Ishikawa (cell line): ENCODE results near the gene NUP54.

Experiments used
- CEBPB ChIP-seq: IDR thresholded peaks from 2 replicates; pipeline ENCODE4 v1.6.1; 2012
- CREB1 ChIP-seq: IDR thresholded peaks from 2 replicates; pipeline ENCODE4 v1.6.1; 2012; ENCODE audit warnings: low read depth
- EGR1 ChIP-seq: IDR thresholded peaks from 2 replicates; pipeline ENCODE4 v1.6.1; 2012
- EP300 ChIP-seq: IDR thresholded peaks from 2 replicates; pipeline ENCODE4 v1.6.1; 2012; ENCODE audit warnings: borderline replicate concordance
- FOXM1 ChIP-seq: IDR thresholded peaks from 2 replicates; pipeline ENCODE4 v1.6.1; 2012; ENCODE audit warnings: low read depth, borderline replicate concordance
- MAX ChIP-seq: IDR thresholded peaks from 2 replicates; pipeline ENCODE4 v1.6.1; 2012
- NFIC ChIP-seq: IDR thresholded peaks from 2 replicates; pipeline ENCODE4 v1.6.1; 2012
- RAD21 ChIP-seq: IDR thresholded peaks from 2 replicates; pipeline ENCODE4 v1.6.1; 2012; ENCODE audit warnings: low read depth
- REST ChIP-seq: IDR thresholded peaks from 2 replicates; pipeline ENCODE4 v1.6.1; 2012; ENCODE audit warnings: low read depth, mild to moderate bottlenecking
- TAF1 ChIP-seq: IDR thresholded peaks from 2 replicates; pipeline ENCODE4 v1.6.1; 2012; ENCODE audit warnings: low read depth, mild to moderate bottlenecking
- TCF12 ChIP-seq: IDR thresholded peaks from 2 replicates; pipeline ENCODE4 v1.6.1; 2012; ENCODE audit warnings: low read depth
- TEAD4 ChIP-seq: IDR thresholded peaks from 2 replicates; pipeline ENCODE4 v1.6.1; 2012
- USF1 ChIP-seq: IDR thresholded peaks from 2 replicates; pipeline ENCODE4 v1.6.1; 2012
- YY1 ChIP-seq: IDR thresholded peaks from 2 replicates; pipeline ENCODE4 v1.6.1; 2012; ENCODE audit warnings: low read depth
- ZBTB7A ChIP-seq: IDR thresholded peaks from 2 replicates; pipeline ENCODE4 v1.6.1; 2012; ENCODE audit warnings: low read depth

The NUP54 gene

GRCh38 chr4:76168688-76169087 lies 20.5 kb upstream of the NUP54 start:
- TF ChIP-seq MAX (no peak), CEBPB (no peak), NFIC (no peak), EP300 (no peak), ZBTB7A (no peak), TCF12 (no peak), TAF1 (no peak), USF1 (no peak), TEAD4 (no peak), FOXM1 (no peak), CREB1 (no peak), RAD21 (no peak), REST (no peak), EGR1 (no peak), YY1 (no peak)

GRCh38 chr4:76166480-76166879 lies 18.3 kb upstream of the NUP54 start:
- TF ChIP-seq EGR1: no peak
- TF ChIP-seq NFIC: no peak
- TF ChIP-seq YY1: no peak
- TF ChIP-seq EP300: no peak
- TF ChIP-seq TAF1: no peak
- no peak for TF ChIP-seq CEBPB
- no peak for TF ChIP-seq TEAD4
- TF ChIP-seq CREB1: no peak
- no peak for TF ChIP-seq RAD21
- TF ChIP-seq FOXM1: no peak
- TF ChIP-seq REST: no peak
- no peak for TF ChIP-seq ZBTB7A

GRCh38 chr4:76160355-76160754 lies 12.2 kb upstream of the NUP54 start:
- TF ChIP-seq ZBTB7A: no peak
- no peak for TF ChIP-seq USF1
- no peak for TF ChIP-seq YY1
- no peak for TF ChIP-seq EP300
- no peak for TF ChIP-seq NFIC
- no peak for TF ChIP-seq TEAD4
- TF ChIP-seq REST: no peak
- no peak for TF ChIP-seq TAF1
- no peak for TF ChIP-seq MAX
- TF ChIP-seq EGR1: no peak
- TF ChIP-seq RAD21: no peak
- TF ChIP-seq CREB1: no peak

- TF ChIP-seq NFIC (peak; percentile 45; the same call in 1 of the 2 replicates), TAF1 (no peak)
These were observed 8.4 kb upstream of the NUP54 start for GRCh38 chr4:76156635-76157034.

- TF ChIP-seq EGR1 (no peak), CREB1 (no peak), TAF1 (no peak), CEBPB (no peak), REST (no peak), ZBTB7A (no peak), EP300 (no peak), NFIC (no peak)
These were observed 7.8 kb upstream of the NUP54 start for GRCh38 chr4:76155979-76156378.
